ENCODE measurements around the gene SERINC5. TPM values are rescaled to one million over a fixed set of nuclear protein-coding genes. Genes with fewer than 3 reads are reported as not detected.
"Not testable (repeated sequence)": the region's sequence is repeated elsewhere in the genome, so short reads cannot be mapped to it uniquely, and the experiment has no call there.

SERINC5 gene
- total RNA-seq, 1 donor from 2014 or later = 21.4 TPM

DNA sequence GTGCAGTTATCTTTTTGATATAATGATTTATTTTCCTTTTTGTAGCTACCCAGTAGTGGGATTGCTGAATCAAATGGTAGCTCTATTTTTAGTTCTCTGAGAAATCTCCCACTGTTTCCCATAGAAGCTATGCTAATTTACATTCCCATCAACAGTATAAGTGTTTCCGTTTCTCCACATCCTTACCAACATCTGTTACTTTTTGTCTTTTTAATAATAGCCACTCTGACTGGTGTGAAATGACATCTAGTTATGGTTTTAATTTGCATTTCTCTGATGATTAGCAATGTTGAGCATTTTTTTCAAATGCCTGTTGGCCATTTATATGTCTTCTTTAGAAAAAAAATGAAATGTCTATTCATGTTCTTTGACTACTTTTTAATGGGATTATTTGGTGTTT is 94.7 kb downstream of the SERINC5 start:
- no peak overlapping the region for H3K4me3 ChIP-seq (ENCODE audit: low read length in 3 of 3)
- H3K27ac ChIP-seq (ENCODE audit: low read depth, low read length) = no peak overlapping the region
- H3K9me3 ChIP-seq (ENCODE audit: control insufficient read depth in 3 of 3, low read length in 3 of 3) = no peaks in the 10 kb centered on the region
- H3K4me1 ChIP-seq (ENCODE audit: control insufficient read depth in 3 of 3, insufficient read depth in 3 of 3, low read length in 3 of 3) = no peaks in the 10 kb centered on the region
- peaks cover 2 to 16% (median 14%) of the 10 kb centered on the region in 3 donors for H3K36me3 ChIP-seq (ENCODE audit: control insufficient read depth in 3 of 3, insufficient read depth in 3 of 3, low read length in 3 of 3)
- H3K9ac ChIP-seq (ENCODE audit: low read depth in 1 of 3, low read length in 3 of 3) = no peak overlapping the region
- H3K27me3 ChIP-seq (ENCODE audit: control insufficient read depth in 3 of 3, insufficient read depth in 3 of 3, low read length in 3 of 3) = no peaks in the 10 kb centered on the region

DNA sequence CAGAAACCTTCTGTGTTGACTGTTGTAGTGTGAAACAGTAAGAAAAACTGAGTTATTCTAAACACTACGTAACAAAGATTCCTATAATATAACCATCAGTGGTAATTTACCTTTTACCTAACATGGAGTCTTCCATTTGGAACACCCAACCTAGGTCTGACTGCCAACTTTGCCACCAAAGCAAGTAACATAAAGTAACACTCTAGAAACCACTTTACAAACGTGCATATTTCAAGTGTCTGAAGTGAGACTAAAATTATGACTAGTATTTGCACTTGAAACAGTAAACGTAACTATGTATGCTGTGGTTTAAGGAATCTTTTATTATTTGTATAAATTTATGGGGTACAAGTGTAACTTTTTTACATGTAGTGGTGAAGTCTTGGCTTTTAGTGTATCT is 95.6 kb downstream of the SERINC5 start:
- peaks cover 2 to 16% (median 11%) of the 10 kb centered on the region in 3 donors for H3K36me3 ChIP-seq (ENCODE audit: control insufficient read depth in 3 of 3, insufficient read depth in 3 of 3, low read length in 3 of 3)
- no peaks in the 10 kb centered on the region for H3K27me3 ChIP-seq (ENCODE audit: control insufficient read depth in 3 of 3, insufficient read depth in 3 of 3, low read length in 3 of 3)
- no peak overlapping the region for H3K9ac ChIP-seq (ENCODE audit: low read depth in 1 of 3, low read length in 3 of 3)
- H3K4me1 ChIP-seq (ENCODE audit: control insufficient read depth in 3 of 3, insufficient read depth in 3 of 3, low read length in 3 of 3) = no peaks in the 10 kb centered on the region
- no peaks in the 10 kb centered on the region for H3K9me3 ChIP-seq (ENCODE audit: control insufficient read depth in 3 of 3, low read length in 3 of 3)
- no peak overlapping the region for H3K4me3 ChIP-seq (ENCODE audit: low read length in 3 of 3)
- H3K27ac ChIP-seq (ENCODE audit: low read depth, low read length) = no peak overlapping the region

DNA sequence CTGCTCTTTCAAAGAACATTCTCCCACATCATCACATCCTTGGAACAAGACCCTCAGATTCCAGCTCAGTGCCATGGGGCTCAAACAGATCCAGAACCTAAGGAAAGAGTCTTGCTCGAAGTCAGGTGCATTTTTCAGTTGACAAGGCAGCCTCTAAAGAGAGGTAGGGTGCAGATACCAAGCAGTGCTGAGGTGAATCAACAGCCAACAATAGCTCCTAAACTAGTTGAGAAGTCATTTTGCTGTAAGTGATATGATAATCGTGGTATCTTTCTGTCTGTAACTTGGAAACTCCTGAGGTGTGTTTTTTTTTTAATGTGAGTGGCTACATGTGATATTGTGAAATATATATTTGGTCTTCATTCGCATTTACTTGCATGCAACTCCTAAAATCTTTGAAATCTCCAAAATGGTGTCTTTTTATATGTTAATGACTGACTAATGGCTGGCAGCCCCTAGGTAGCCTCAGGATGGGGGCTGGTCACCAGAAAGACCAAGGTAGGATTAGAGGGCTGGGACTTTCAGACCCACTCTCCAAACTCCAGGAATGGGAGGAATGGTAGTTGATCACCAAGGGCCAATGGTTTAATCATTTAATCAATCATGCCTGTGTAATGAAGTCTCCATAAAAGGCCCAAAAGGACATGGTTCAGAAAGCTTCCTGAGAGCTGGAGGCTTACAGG is 96.6 kb downstream of the SERINC5 start:
- no peaks in the 10 kb centered on the region for H3K4me1 ChIP-seq (ENCODE audit: control insufficient read depth in 3 of 3, insufficient read depth in 3 of 3, low read length in 3 of 3)
- H3K27ac ChIP-seq (ENCODE audit: low read depth, low read length) = no peak overlapping the region
- peaks cover 2 to 16% (median 11%) of the 10 kb centered on the region in 3 donors for H3K36me3 ChIP-seq (ENCODE audit: control insufficient read depth in 3 of 3, insufficient read depth in 3 of 3, low read length in 3 of 3)
- H3K9ac ChIP-seq (ENCODE audit: low read depth in 1 of 3, low read length in 3 of 3) = no peak overlapping the region
- H3K9me3 ChIP-seq (ENCODE audit: control insufficient read depth in 3 of 3, low read length in 3 of 3) = no peaks in the 10 kb centered on the region
- no peaks in the 10 kb centered on the region for H3K27me3 ChIP-seq (ENCODE audit: control insufficient read depth in 3 of 3, insufficient read depth in 3 of 3, low read length in 3 of 3)
- H3K4me3 ChIP-seq (ENCODE audit: low read length in 3 of 3) = no peak overlapping the region

DNA sequence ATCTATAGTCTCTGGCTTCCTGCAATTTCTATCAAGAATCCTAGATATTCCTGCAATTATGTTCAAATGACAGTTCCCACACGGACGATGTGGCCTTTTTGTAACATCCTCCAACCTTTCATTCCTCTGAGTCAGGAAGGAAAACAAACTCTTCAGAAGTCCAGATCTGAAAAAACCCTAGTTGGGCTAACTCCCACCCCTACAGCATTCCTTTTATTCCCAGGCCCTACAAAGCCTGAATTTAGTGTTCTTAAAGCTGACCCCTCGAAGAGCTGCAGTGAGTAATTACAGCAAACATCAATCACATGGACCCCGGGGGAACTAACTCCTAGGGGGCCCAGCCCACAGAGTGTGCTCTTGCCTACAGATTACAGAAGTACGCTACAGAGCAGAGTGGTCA is 99.7 kb downstream of the SERINC5 start:
- Histone ChIP-seq H3K27me3 (ENCODE audit: control insufficient read depth in 3 of 3, insufficient read depth in 3 of 3, low read length in 3 of 3) (no peaks in the 10 kb centered on the region), H3K36me3 (ENCODE audit: control insufficient read depth in 3 of 3, insufficient read depth in 3 of 3, low read length in 3 of 3) (peaks cover 0 to 11% (median 11%) of the 10 kb centered on the region in 3 donors), H3K4me1 (ENCODE audit: control insufficient read depth in 3 of 3, insufficient read depth in 3 of 3, low read length in 3 of 3) (peaks cover 0 to 6% (median 2%) of the 10 kb centered on the region in 3 donors), H3K4me3 (ENCODE audit: low read length in 3 of 3) (no peak overlapping the region), H3K27ac (ENCODE audit: low read depth, low read length) (no peak overlapping the region), H3K9me3 (ENCODE audit: control insufficient read depth in 3 of 3, low read length in 3 of 3) (no peaks in the 10 kb centered on the region), H3K9ac (ENCODE audit: low read depth in 1 of 3, low read length in 3 of 3) (no peak overlapping the region)

DNA sequence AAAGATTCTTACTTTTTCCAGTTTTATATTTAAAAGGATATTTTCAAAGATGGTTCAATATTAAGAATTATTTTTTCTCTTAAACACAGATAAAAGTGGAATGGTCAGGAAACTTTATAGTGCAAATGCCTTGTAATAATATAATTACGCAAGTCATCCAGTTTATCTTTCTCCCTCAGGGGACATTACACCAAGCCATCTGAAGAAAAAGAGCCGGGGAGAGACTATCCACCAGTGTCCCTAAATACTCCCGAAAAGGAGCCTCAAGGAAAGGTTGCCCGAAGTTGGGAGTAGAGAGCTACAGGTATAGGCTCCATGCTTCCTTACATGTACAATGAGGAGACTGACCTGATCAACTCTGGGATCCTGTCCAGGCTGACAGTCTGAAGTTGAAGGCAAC is 101.1 kb downstream of the SERINC5 start:
- Histone ChIP-seq H3K4me3 (ENCODE audit: low read length in 3 of 3) (no peak overlapping the region), H3K36me3 (ENCODE audit: control insufficient read depth in 3 of 3, insufficient read depth in 3 of 3, low read length in 3 of 3) (peaks cover 2 to 14% (median 8%) of the 10 kb centered on the region in 3 donors), H3K27me3 (ENCODE audit: control insufficient read depth in 3 of 3, insufficient read depth in 3 of 3, low read length in 3 of 3) (no peaks in the 10 kb centered on the region), H3K27ac (ENCODE audit: low read depth, low read length) (no peak overlapping the region), H3K9ac (ENCODE audit: low read depth in 1 of 3, low read length in 3 of 3) (no peak overlapping the region), H3K9me3 (ENCODE audit: control insufficient read depth in 3 of 3, low read length in 3 of 3) (no peaks in the 10 kb centered on the region), H3K4me1 (ENCODE audit: control insufficient read depth in 3 of 3, insufficient read depth in 3 of 3, low read length in 3 of 3) (peaks cover 0 to 6% (median 2%) of the 10 kb centered on the region in 3 donors)

DNA sequence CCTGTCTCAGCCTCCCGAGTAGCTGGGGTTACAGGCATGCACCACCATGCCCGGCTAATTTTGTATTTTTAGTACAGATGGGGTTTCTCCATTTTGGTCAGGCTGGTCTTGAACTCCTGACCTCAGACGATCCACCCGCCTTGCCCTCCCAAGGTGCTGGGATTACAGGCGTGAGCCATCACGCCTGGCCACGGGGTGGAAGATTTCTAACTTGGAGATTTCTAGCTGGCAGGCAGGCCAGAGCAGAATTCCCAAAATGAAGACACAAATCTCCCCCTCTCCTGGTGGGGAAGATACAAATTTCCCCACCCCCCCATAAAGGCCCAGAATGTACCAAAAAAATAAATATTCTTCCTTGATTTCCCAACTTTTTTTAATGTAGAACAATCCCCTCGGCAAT is 101.6 kb downstream of the SERINC5 start:
- not testable (repeated sequence) for H3K9me3 ChIP-seq (ENCODE audit: control insufficient read depth in 3 of 3, low read length in 3 of 3); H3K27me3 ChIP-seq (ENCODE audit: control insufficient read depth in 3 of 3, insufficient read depth in 3 of 3, low read length in 3 of 3); H3K27ac ChIP-seq (ENCODE audit: low read depth, low read length); H3K9ac ChIP-seq (ENCODE audit: low read depth in 1 of 3, low read length in 3 of 3); H3K4me1 ChIP-seq (ENCODE audit: control insufficient read depth in 3 of 3, insufficient read depth in 3 of 3, low read length in 3 of 3); H3K4me3 ChIP-seq (ENCODE audit: low read length in 3 of 3)
- H3K36me3 ChIP-seq (ENCODE audit: control insufficient read depth in 3 of 3, insufficient read depth in 3 of 3, low read length in 3 of 3) = peaks cover 2 to 14% (median 8%) of the 10 kb centered on the region in 3 donors

DNA sequence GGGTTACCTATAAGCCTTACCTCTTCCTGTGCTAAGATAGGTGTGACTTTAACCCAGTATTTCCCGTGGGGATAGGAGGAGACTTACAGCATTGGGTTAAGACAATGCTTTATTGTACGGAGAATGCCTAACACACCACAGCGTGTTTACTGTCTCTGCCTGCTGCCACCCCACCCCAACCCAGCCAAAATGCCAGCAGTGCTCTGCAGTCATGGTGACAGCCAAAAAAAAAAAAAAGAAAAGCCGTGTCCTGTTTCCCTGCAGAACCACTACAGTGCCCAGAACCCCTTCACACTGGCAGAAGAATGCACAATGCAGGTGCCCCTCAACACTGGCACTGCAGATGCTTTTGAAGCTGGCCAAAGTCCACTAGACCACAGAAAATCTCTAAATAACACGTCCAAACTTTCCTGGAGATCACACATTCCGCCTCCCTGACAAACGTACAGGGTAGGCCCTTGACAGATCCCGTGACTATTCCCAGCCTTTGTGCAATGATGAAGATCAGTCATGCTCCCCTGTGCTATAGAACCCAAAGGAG is 102.2 kb downstream of the SERINC5 start:
- H3K27me3 ChIP-seq (ENCODE audit: control insufficient read depth in 3 of 3, insufficient read depth in 3 of 3, low read length in 3 of 3) = no peaks in the 10 kb centered on the region
- no peaks in the 10 kb centered on the region for H3K9me3 ChIP-seq (ENCODE audit: control insufficient read depth in 3 of 3, low read length in 3 of 3)
- H3K9ac ChIP-seq (ENCODE audit: low read depth in 1 of 3, low read length in 3 of 3) = peak overlapping the region in 1 of 3 donors; percentile 70
- peaks cover 2 to 11% (median 5%) of the 10 kb centered on the region in 3 donors for H3K36me3 ChIP-seq (ENCODE audit: control insufficient read depth in 3 of 3, insufficient read depth in 3 of 3, low read length in 3 of 3)
- H3K4me1 ChIP-seq (ENCODE audit: control insufficient read depth in 3 of 3, insufficient read depth in 3 of 3, low read length in 3 of 3) = peaks cover 0 to 6% (median 2%) of the 10 kb centered on the region in 3 donors
- H3K4me3 ChIP-seq (ENCODE audit: low read length in 3 of 3) = peak overlapping the region in 2 of 3 donors; percentile 15 to 41
- H3K27ac ChIP-seq (ENCODE audit: low read depth, low read length) = no peak overlapping the region

DNA sequence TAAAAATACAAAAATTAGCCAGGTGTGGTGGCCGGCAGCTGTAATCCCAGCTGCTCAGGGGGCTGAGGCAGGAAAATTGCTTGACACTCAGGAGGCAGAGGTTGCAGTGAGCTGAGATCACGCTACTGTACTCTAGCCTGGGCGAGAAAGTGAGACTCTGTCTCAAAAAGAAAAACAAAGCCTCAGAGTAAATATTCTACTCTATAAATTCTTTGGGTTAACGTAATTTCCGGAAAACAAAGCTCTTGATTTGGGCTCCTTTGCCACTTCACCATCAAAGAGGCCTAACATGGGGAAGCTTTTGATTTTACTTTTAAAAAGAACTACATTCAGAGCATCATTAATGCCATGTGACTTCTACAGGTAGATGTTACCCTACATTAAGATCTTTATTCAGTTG is 103.1 kb downstream of the SERINC5 start:
- H3K36me3 ChIP-seq (ENCODE audit: control insufficient read depth in 3 of 3, insufficient read depth in 3 of 3, low read length in 3 of 3) = peaks cover 2 to 6% (median 4%) of the 10 kb centered on the region in 3 donors
- H3K4me3 ChIP-seq (ENCODE audit: low read length in 3 of 3) = no peak overlapping the region
- H3K9me3 ChIP-seq (ENCODE audit: control insufficient read depth in 3 of 3, low read length in 3 of 3) = no peaks in the 10 kb centered on the region
- peaks cover 0 to 8% (median 2%) of the 10 kb centered on the region in 3 donors for H3K4me1 ChIP-seq (ENCODE audit: control insufficient read depth in 3 of 3, insufficient read depth in 3 of 3, low read length in 3 of 3)
- no peak overlapping the region for H3K9ac ChIP-seq (ENCODE audit: low read depth in 1 of 3, low read length in 3 of 3)
- no peak overlapping the region for H3K27ac ChIP-seq (ENCODE audit: low read depth, low read length)
- no peaks in the 10 kb centered on the region for H3K27me3 ChIP-seq (ENCODE audit: control insufficient read depth in 3 of 3, insufficient read depth in 3 of 3, low read length in 3 of 3)

- H3K36me3 ChIP-seq (ENCODE audit: control insufficient read depth in 3 of 3, insufficient read depth in 3 of 3, low read length in 3 of 3) = peaks cover 0 to 7% (median 2%) of the 10 kb centered on the region in 3 donors
- H3K27me3 ChIP-seq (ENCODE audit: control insufficient read depth in 3 of 3, insufficient read depth in 3 of 3, low read length in 3 of 3) = no peaks in the 10 kb centered on the region
- no peak overlapping the region for H3K9ac ChIP-seq (ENCODE audit: low read depth in 1 of 3, low read length in 3 of 3)
- no peak overlapping the region for H3K27ac ChIP-seq (ENCODE audit: low read depth, low read length)
- no peak overlapping the region for H3K4me3 ChIP-seq (ENCODE audit: low read length in 3 of 3)
- no peaks in the 10 kb centered on the region for H3K9me3 ChIP-seq (ENCODE audit: control insufficient read depth in 3 of 3, low read length in 3 of 3)
- H3K4me1 ChIP-seq (ENCODE audit: control insufficient read depth in 3 of 3, insufficient read depth in 3 of 3, low read length in 3 of 3) = peaks cover 0 to 9% (median 2%) of the 10 kb centered on the region in 3 donors
These were observed 104.0 kb downstream of the SERINC5 start for GRCh38 chr5:80151890-80152289.

DNA sequence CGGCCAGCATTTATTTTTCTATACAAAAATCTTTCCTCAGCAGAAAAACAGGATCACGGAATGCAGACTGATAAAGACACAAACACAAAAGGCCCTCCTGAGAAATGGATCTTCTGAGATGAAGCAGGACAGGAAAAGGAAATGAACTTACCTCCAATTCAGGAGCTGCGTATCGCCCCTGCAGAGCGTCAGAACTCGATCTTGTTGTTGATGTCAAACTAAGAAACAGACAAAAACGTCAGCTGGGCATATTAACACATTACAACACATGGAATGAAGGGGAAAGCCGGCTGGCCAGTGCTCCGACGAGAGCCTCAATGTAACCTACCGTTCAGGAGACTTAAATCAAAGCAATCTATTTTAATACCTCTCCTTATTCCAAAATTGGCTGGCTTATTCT is 105.1 kb downstream of the SERINC5 start:
- Histone ChIP-seq H3K27ac (ENCODE audit: low read depth, low read length) (no peak overlapping the region), H3K9ac (ENCODE audit: low read depth in 1 of 3, low read length in 3 of 3) (no peak overlapping the region), H3K4me3 (ENCODE audit: low read length in 3 of 3) (no peak overlapping the region), H3K9me3 (ENCODE audit: control insufficient read depth in 3 of 3, low read length in 3 of 3) (no peaks in the 10 kb centered on the region), H3K27me3 (ENCODE audit: control insufficient read depth in 3 of 3, insufficient read depth in 3 of 3, low read length in 3 of 3) (no peaks in the 10 kb centered on the region), H3K36me3 (ENCODE audit: control insufficient read depth in 3 of 3, insufficient read depth in 3 of 3, low read length in 3 of 3) (peaks cover 0 to 7% (median 4%) of the 10 kb centered on the region in 3 donors), H3K4me1 (ENCODE audit: control insufficient read depth in 3 of 3, insufficient read depth in 3 of 3, low read length in 3 of 3) (peaks cover 0 to 9% (median 2%) of the 10 kb centered on the region in 3 donors)
